Measurements from ENCODE around the gene MICAL2.

The MICAL2 gene
- total RNA-seq = 30.9 to 38.9 reads per million in 2 donors

GRCh38 chr11:12110201-12110713, at the start of gene MICAL2:
Gene MICAL2 (plus strand): TSS chr11:12110590. CDS start chr11:12162156, 51,566 bp downstream.
- DNase-seq = peak; percentile 80

GRCh38 chr11:12061851-12062560, 48.4 kb upstream of the MICAL2 start:
- DNase-seq = no peak

- DNase-seq = no peak
Observed at GRCh38 chr11:12063251-12063650, 47.1 kb upstream of the MICAL2 start.

- no peak for DNase-seq
Observed at GRCh38 chr11:12064136-12064953, 46.0 kb upstream of the MICAL2 start.

- DNase-seq = no peak
Observed at GRCh38 chr11:12064954-12065280, 45.5 kb upstream of the MICAL2 start.

- no peak for DNase-seq
Observed at GRCh38 chr11:12066056-12066798, 44.2 kb upstream of the MICAL2 start.

- DNase-seq = no peak
Observed at GRCh38 chr11:12066799-12067508, 43.4 kb upstream of the MICAL2 start.

GRCh38 chr11:12067796-12068357, 42.5 kb upstream of the MICAL2 start:
- DNase-seq = no peak

- no peak for DNase-seq
Observed at GRCh38 chr11:12069066-12069676, 41.2 kb upstream of the MICAL2 start.

- DNase-seq = no peak
Observed at GRCh38 chr11:12070446-12071267, 39.7 kb upstream of the MICAL2 start.

GRCh38 chr11:12071574-12071973, 38.8 kb upstream of the MICAL2 start:
- no peak for DNase-seq

GRCh38 chr11:12073436-12073835, 37.0 kb upstream of the MICAL2 start:
- DNase-seq = no peak

GRCh38 chr11:12073886-12074285, 36.5 kb upstream of the MICAL2 start:
- no peak for DNase-seq

GRCh38 chr11:12074529-12075195, 35.7 kb upstream of the MICAL2 start:
- DNase-seq = no peak

- no peak for DNase-seq
Observed at GRCh38 chr11:12075291-12075690, 35.1 kb upstream of the MICAL2 start.

GRCh38 chr11:12075822-12076821, 34.3 kb upstream of the MICAL2 start:
- DNase-seq = no peak

- no peak for DNase-seq
Observed at GRCh38 chr11:12076840-12077534, 33.4 kb upstream of the MICAL2 start.

- DNase-seq = no peak
Observed at GRCh38 chr11:12077535-12078280, 32.7 kb upstream of the MICAL2 start.

Measured in T-helper 9 cell (primary cell).